ENCODE measurements around the gene EXOC4.
"Not testable (repeated sequence)": the region's sequence is repeated elsewhere in the genome, so short reads cannot be mapped to it uniquely, and the experiment has no call there.

Gene EXOC4

DNA sequence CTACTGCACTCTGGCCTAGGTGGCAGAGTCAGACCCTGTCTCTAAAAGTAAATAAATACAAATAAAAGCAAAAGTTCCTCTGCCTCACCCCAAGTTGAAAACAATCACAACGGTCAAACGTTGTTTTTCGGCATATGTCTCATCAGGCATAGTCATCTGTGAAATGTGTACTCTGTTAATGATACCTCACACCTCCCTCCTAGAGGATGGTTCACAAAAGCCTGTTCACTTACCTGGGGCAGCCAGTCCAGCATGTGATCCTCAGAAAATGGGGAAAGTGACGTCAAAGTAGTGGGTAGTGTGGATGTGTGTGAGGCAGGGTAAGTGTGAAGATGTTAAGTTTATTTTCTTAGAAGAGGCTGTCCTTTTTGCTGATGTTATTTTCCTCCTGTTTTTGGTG, 620.3 kb downstream of the EXOC4 start:
- Histone ChIP-seq H3K27ac (ENCODE audit: low read depth, low read length) (no peak overlapping the region), H3K36me3 (ENCODE audit: control insufficient read depth in 5 of 5, insufficient read depth in 5 of 5, low read length in 5 of 5) (no peaks in the 10 kb centered on the region), H3K27me3 (ENCODE audit: control insufficient read depth in 5 of 5, insufficient read depth in 4 of 5, low read length in 5 of 5) (no peaks in the 10 kb centered on the region), H3K4me1 (ENCODE audit: control insufficient read depth in 5 of 5, insufficient read depth in 5 of 5, low read length in 5 of 5) (no peaks in the 10 kb centered on the region), H3K9me3 (ENCODE audit: control insufficient read depth in 5 of 5, low read length in 5 of 5) (no peaks in the 10 kb centered on the region), H3K4me3 (ENCODE audit: low read depth in 1 of 5, low read length in 5 of 5) (no peak overlapping the region), H3K9ac (ENCODE audit: low read length in 5 of 5) (no peak overlapping the region)

DNA sequence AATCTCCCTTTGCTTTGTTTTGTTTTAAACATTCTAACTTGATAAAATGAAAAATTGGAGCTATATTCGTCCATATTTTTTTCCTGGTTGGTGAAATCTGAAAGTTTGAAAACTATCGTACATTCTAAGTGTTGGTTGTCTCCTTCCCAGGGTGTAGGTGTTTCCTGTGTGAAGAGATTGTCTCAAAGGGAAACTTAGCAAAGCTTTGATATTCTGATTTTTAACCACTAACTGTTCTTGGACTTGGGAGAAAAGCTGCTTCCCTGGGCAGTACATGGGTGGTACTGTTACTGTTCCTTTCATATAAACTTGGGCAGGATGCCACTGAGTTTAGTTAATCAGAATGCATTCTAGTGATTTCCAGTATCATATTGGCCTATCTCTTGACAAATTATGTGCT, 620.8 kb downstream of the EXOC4 start:
- Histone ChIP-seq H3K27me3 (ENCODE audit: control insufficient read depth in 5 of 5, insufficient read depth in 4 of 5, low read length in 5 of 5) (no peaks in the 10 kb centered on the region), H3K4me1 (ENCODE audit: control insufficient read depth in 5 of 5, insufficient read depth in 5 of 5, low read length in 5 of 5) (no peaks in the 10 kb centered on the region), H3K36me3 (ENCODE audit: control insufficient read depth in 5 of 5, insufficient read depth in 5 of 5, low read length in 5 of 5) (no peaks in the 10 kb centered on the region), H3K9me3 (ENCODE audit: control insufficient read depth in 5 of 5, low read length in 5 of 5) (no peaks in the 10 kb centered on the region), H3K4me3 (ENCODE audit: low read depth in 1 of 5, low read length in 5 of 5) (no peak overlapping the region), H3K27ac (ENCODE audit: low read depth, low read length) (no peak overlapping the region), H3K9ac (ENCODE audit: low read length in 5 of 5) (no peak overlapping the region)

DNA sequence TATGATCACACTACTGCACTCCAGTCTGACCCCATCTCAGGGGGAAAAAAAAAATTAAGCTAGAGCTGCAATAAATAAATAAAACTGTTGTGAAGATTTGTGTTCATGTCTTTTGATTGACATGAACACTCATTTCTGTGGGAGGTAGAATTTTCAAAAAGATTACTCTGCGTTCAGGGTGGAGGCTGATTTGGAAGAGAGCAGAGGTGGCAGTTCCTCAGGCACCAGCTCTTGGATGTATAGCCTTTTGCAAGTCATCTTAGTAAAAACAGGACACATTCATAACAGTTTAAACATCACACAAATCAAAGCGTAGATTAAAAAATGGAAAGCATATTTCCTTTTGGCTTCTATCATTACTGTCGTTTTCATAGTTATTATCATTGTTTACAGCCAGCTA, 630.7 kb downstream of the EXOC4 start:
- Histone ChIP-seq H3K36me3 (ENCODE audit: control insufficient read depth in 5 of 5, insufficient read depth in 5 of 5, low read length in 5 of 5) (no peaks in the 10 kb centered on the region), H3K27ac (ENCODE audit: low read depth, low read length) (no peak overlapping the region), H3K9ac (ENCODE audit: low read length in 5 of 5) (no peak overlapping the region), H3K4me1 (ENCODE audit: control insufficient read depth in 5 of 5, insufficient read depth in 5 of 5, low read length in 5 of 5) (peaks cover 0 to 5% (median 0%) of the 10 kb centered on the region in 5 donors), H3K27me3 (ENCODE audit: control insufficient read depth in 5 of 5, insufficient read depth in 4 of 5, low read length in 5 of 5) (no peaks in the 10 kb centered on the region), H3K4me3 (ENCODE audit: low read depth in 1 of 5, low read length in 5 of 5) (no peak overlapping the region), H3K9me3 (ENCODE audit: control insufficient read depth in 5 of 5, low read length in 5 of 5) (no peaks in the 10 kb centered on the region)

DNA sequence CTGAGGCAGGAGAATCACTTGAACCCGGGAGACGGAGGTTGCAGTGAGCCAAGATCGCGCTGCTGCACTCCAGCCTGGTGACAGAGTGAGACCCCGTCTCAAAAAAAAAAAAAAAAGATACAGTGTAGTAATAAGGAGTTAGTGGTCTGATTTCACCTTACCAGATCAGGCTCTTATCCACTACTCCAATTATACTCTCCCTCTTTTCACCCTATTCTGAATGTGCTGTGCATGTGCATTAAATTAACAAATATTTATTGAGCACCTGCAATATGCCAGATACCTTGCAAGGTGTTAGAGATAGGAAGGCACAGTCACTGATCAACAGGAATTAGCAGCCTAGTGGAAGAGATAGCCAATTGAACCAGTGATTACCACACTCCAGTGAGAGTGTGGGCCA, 632.3 kb downstream of the EXOC4 start:
- Histone ChIP-seq H3K4me1 (ENCODE audit: control insufficient read depth in 5 of 5, insufficient read depth in 5 of 5, low read length in 5 of 5) (peaks cover 0 to 5% (median 0%) of the 10 kb centered on the region in 5 donors), H3K9ac (ENCODE audit: low read length in 5 of 5) (no peak overlapping the region), H3K4me3 (ENCODE audit: low read depth in 1 of 5, low read length in 5 of 5) (no peak overlapping the region)

DNA sequence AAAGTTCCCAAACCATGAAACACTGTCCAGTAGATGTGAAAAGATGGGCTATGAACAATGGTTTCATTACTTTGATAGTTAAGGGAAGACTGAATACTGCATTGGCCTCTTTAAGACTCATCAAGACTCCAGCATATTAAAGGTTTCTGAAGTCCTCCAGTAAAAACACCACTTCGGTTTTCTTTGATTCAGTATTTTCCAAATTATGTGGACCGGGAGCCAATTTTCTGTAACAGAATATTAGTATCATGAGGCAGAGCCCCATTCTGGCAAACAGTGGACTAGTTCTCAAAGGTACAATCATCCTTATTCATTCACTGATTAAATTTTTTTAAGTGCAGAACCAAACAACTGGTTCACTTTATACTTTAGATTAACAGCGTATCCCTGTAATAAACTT, 633.2 kb downstream of the EXOC4 start:
- no peaks in the 10 kb centered on the region for H3K36me3 ChIP-seq (ENCODE audit: control insufficient read depth in 5 of 5, insufficient read depth in 5 of 5, low read length in 5 of 5)
- no peak overlapping the region for H3K4me3 ChIP-seq (ENCODE audit: low read depth in 1 of 5, low read length in 5 of 5)
- H3K27me3 ChIP-seq (ENCODE audit: control insufficient read depth in 5 of 5, insufficient read depth in 4 of 5, low read length in 5 of 5) = no peaks in the 10 kb centered on the region
- H3K27ac ChIP-seq (ENCODE audit: low read depth, low read length) = no peak overlapping the region
- no peak overlapping the region for H3K9ac ChIP-seq (ENCODE audit: low read length in 5 of 5)
- no peaks in the 10 kb centered on the region for H3K9me3 ChIP-seq (ENCODE audit: control insufficient read depth in 5 of 5, low read length in 5 of 5)
- H3K4me1 ChIP-seq (ENCODE audit: control insufficient read depth in 5 of 5, insufficient read depth in 5 of 5, low read length in 5 of 5) = peaks cover 0 to 5% (median 0%) of the 10 kb centered on the region in 5 donors

More for the DNA sequence above, 632.3 kb downstream of the EXOC4 start:
- H3K36me3 ChIP-seq (ENCODE audit: control insufficient read depth in 5 of 5, insufficient read depth in 5 of 5, low read length in 5 of 5) = no peaks in the 10 kb centered on the region
- no peak overlapping the region for H3K27ac ChIP-seq (ENCODE audit: low read depth, low read length)
- H3K9me3 ChIP-seq (ENCODE audit: control insufficient read depth in 5 of 5, low read length in 5 of 5) = no peaks in the 10 kb centered on the region
- H3K27me3 ChIP-seq (ENCODE audit: control insufficient read depth in 5 of 5, insufficient read depth in 4 of 5, low read length in 5 of 5) = no peaks in the 10 kb centered on the region

DNA sequence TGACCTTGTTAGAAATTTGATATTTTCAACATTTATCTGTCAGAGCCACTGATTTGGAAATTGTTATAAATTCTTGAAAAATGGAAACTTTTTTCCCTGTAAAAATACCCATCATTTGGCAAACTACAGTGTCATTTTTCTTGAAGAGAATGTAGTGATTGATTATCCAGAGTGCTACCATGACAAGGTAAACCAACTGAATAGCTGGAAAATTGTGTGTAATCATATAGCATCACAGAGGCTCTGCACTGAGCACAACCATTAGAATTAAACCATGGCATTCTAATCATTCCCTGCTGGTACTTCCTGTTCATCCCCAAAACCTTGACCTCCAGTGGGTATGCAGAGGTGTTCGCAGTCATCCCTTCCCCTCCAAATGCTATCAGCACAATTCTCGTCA, 633.9 kb downstream of the EXOC4 start:
- Histone ChIP-seq H3K4me3 (ENCODE audit: low read depth in 1 of 5, low read length in 5 of 5) (no peak overlapping the region), H3K9ac (ENCODE audit: low read length in 5 of 5) (no peak overlapping the region), H3K27me3 (ENCODE audit: control insufficient read depth in 5 of 5, insufficient read depth in 4 of 5, low read length in 5 of 5) (no peaks in the 10 kb centered on the region), H3K27ac (ENCODE audit: low read depth, low read length) (no peak overlapping the region), H3K9me3 (ENCODE audit: control insufficient read depth in 5 of 5, low read length in 5 of 5) (no peaks in the 10 kb centered on the region), H3K36me3 (ENCODE audit: control insufficient read depth in 5 of 5, insufficient read depth in 5 of 5, low read length in 5 of 5) (no peaks in the 10 kb centered on the region), H3K4me1 (ENCODE audit: control insufficient read depth in 5 of 5, insufficient read depth in 5 of 5, low read length in 5 of 5) (peaks cover 0 to 5% (median 0%) of the 10 kb centered on the region in 5 donors)

DNA sequence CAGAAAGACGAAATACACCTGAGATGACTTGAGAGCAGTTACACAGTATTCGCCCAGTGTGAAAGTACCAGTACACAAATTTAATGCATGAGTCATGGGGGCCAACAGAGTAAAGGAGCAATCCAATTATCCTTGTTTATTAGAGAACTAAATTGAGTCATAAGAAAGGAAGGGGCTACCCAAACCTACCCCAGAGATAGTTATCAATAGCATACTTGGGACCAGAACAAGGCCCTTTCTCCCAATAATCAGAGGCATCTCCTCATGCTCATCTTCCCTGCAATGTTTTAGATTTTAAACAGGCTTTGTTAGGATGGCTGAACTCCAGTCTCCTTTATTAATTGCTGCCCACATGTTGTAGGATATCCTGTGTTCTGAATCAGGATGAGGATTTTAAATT, 634.6 kb downstream of the EXOC4 start:
- Histone ChIP-seq H3K9ac (ENCODE audit: low read length in 5 of 5) (no peak overlapping the region), H3K27ac (ENCODE audit: low read depth, low read length) (no peak overlapping the region), H3K9me3 (ENCODE audit: control insufficient read depth in 5 of 5, low read length in 5 of 5) (no peaks in the 10 kb centered on the region), H3K4me1 (ENCODE audit: control insufficient read depth in 5 of 5, insufficient read depth in 5 of 5, low read length in 5 of 5) (peaks cover 0 to 5% (median 0%) of the 10 kb centered on the region in 5 donors), H3K27me3 (ENCODE audit: control insufficient read depth in 5 of 5, insufficient read depth in 4 of 5, low read length in 5 of 5) (no peaks in the 10 kb centered on the region), H3K36me3 (ENCODE audit: control insufficient read depth in 5 of 5, insufficient read depth in 5 of 5, low read length in 5 of 5) (no peaks in the 10 kb centered on the region), H3K4me3 (ENCODE audit: low read depth in 1 of 5, low read length in 5 of 5) (no peak overlapping the region)

DNA sequence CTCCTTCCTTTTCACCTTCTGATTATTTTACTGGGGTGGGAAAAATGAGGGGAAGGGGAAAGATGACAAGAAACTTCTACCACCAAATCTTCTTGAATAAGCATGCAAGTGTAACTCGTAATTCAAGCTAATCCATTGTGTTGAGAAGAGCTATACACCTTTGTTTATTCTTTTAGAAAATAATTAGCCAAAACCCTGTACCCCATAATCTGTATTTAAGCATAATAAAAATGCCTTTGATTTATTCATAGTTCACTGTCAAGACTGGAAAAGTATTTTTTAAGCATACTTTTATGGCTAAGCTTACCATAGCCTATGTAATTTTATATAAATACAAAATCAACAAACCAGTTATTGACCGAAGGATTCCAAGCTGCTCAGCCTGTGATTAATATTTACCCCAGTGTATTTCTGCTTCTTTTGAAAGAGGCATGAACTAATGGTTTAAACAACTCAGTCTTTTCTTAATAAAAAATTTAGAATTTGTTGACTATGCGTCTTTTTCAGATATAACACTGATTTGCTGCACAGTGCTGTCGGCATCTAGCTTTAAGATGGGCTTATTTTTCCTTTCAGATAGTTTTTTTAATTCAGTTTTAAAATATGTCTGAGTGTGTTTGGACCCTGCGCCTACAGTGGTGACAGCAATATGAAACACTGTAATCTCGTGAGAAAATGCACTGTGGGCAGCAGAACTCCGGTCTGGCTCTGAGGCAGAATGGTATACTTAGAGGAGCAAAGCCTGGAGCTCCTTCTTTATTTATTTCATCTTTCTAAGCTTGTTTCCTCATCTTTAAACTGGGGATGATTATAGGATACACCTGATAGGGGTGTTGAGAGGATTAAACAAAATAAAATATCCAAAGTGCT, 635.4 kb downstream of the EXOC4 start:
- Histone ChIP-seq H3K9ac (ENCODE audit: low read length in 5 of 5) (no peak overlapping the region), H3K27me3 (ENCODE audit: control insufficient read depth in 5 of 5, insufficient read depth in 4 of 5, low read length in 5 of 5) (no peaks in the 10 kb centered on the region), H3K9me3 (ENCODE audit: control insufficient read depth in 5 of 5, low read length in 5 of 5) (no peaks in the 10 kb centered on the region), H3K27ac (ENCODE audit: low read depth, low read length) (no peak overlapping the region), H3K4me1 (ENCODE audit: control insufficient read depth in 5 of 5, insufficient read depth in 5 of 5, low read length in 5 of 5) (peaks cover 0 to 5% (median 0%) of the 10 kb centered on the region in 5 donors), H3K36me3 (ENCODE audit: control insufficient read depth in 5 of 5, insufficient read depth in 5 of 5, low read length in 5 of 5) (no peaks in the 10 kb centered on the region), H3K4me3 (ENCODE audit: low read depth in 1 of 5, low read length in 5 of 5) (no peak overlapping the region)

DNA sequence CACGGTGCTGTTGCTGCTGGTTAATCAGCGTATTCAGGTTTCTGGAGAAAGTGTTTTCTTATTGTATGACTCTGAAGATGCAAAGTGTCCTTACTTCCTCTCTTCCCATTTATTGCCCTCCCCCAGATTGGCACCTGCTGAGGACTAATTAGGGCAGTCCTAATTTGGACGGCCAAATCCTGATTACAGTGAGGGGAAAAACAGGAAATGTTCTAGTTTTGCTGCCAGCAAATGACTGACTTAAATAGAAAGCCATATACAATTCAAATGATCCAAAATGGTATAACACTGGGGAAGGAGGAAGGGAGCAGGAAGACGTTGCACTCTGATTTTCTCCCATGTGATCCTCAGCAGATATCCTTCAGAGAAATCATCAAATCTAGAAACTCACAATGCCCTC, 651.9 kb downstream of the EXOC4 start:
- H3K4me3 ChIP-seq (ENCODE audit: low read depth in 1 of 5, low read length in 5 of 5) = no peak overlapping the region
- H3K9me3 ChIP-seq (ENCODE audit: control insufficient read depth in 5 of 5, low read length in 5 of 5) = no peaks in the 10 kb centered on the region
- H3K27ac ChIP-seq (ENCODE audit: low read depth, low read length) = no peak overlapping the region
- H3K27me3 ChIP-seq (ENCODE audit: control insufficient read depth in 5 of 5, insufficient read depth in 4 of 5, low read length in 5 of 5) = no peaks in the 10 kb centered on the region
- H3K9ac ChIP-seq (ENCODE audit: low read length in 5 of 5) = no peak overlapping the region
- no peaks in the 10 kb centered on the region for H3K36me3 ChIP-seq (ENCODE audit: control insufficient read depth in 5 of 5, insufficient read depth in 5 of 5, low read length in 5 of 5)
- H3K4me1 ChIP-seq (ENCODE audit: control insufficient read depth in 5 of 5, insufficient read depth in 5 of 5, low read length in 5 of 5) = peaks cover 0 to 7% (median 0%) of the 10 kb centered on the region in 5 donors

DNA sequence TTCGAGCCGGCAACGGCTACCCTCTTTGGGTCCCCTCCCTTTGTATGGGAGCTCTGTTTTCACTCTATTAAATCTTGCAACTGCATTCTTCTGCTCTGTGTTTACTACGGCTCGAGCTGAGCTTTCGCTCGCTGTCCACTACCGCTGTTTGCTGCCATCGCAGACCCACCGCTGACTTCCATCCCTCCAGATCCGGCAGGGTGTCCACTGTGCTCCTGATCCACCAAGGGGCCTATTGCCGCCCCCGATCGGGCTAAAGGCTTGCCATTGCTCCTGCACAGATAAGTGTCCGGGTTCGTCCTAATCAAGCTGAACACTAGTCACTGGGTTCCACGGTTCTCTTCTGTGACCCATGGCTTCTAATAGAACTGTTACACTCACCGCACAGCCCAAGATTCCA, 653.7 kb downstream of the EXOC4 start:
- not testable (repeated sequence) for H3K4me3 ChIP-seq (ENCODE audit: low read depth in 1 of 5, low read length in 5 of 5); H3K4me1 ChIP-seq (ENCODE audit: control insufficient read depth in 5 of 5, insufficient read depth in 5 of 5, low read length in 5 of 5); H3K27me3 ChIP-seq (ENCODE audit: control insufficient read depth in 5 of 5, insufficient read depth in 4 of 5, low read length in 5 of 5); H3K36me3 ChIP-seq (ENCODE audit: control insufficient read depth in 5 of 5, insufficient read depth in 5 of 5, low read length in 5 of 5); H3K9me3 ChIP-seq (ENCODE audit: control insufficient read depth in 5 of 5, low read length in 5 of 5); H3K27ac ChIP-seq (ENCODE audit: low read depth, low read length); H3K9ac ChIP-seq (ENCODE audit: low read length in 5 of 5)

All from subcutaneous abdominal adipose tissue (tissue), 5 donors.